BE2C (cell line): ENCODE results near the gene GRIK1.

Experiments used
- DNase-seq: peaks from one replicate; pipeline ENCODE4 v3.0.0-alpha.2; 2020
- H3K27me3 ChIP-seq: fragments of 250-450 bp; sonication (Bioruptor Pico); 2 replicates; pipeline ENCODE4 v1.5.1; 2020; ENCODE audit warnings: mild to moderate bottlenecking
- H3K36me3 ChIP-seq: fragments of 250-450 bp; sonication (Bioruptor Pico); 2 replicates; pipeline ENCODE4 v1.5.1; 2020; ENCODE audit warnings: mild to moderate bottlenecking
- H3K4me1 ChIP-seq: fragments of 250-450 bp; sonication (Bioruptor Pico); 2 replicates; pipeline ENCODE4 v1.5.1; 2020
- H3K4me3 ChIP-seq: 2 replicates; pipeline ENCODE4 v1.5.1; 2011; ENCODE audit warnings: low read depth, low read length
- H3K9me3 ChIP-seq: fragments of 250-450 bp; sonication (Bioruptor Pico); 2 replicates; pipeline ENCODE4 v1.5.1; 2020
- TF ChIP-seq, protein P1 (sequence below): IDR thresholded peaks from 2 replicates; pipeline ENCODE4 v1.5.1; 2012; ENCODE audit warnings: mild to moderate bottlenecking, low read depth, low read length

The GRIK1 gene

DNA sequence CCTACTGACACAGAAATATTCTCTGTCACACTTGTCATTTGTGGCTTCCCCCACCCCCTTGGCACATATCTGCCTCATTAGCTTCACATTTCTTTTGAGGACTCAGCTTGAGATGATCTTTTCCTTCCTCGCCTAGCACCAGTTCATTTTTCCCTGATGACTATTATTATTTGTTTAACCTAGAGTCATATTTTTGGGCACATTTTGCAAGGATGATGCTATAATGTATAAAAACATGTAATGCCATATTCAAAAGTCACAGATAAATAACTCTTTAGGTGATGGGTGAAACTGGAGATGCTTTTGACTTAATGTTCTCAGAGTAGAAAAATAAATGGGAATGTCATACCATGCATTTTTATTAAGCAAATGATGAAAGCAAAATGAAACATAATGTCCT lies 438.3 kb downstream of the GRIK1 start:
- Histone ChIP-seq H3K36me3 (no peaks in the 10 kb centered on the region), H3K4me3 (no peak overlapping the region), H3K27me3 (no peaks in the 10 kb centered on the region), H3K4me1 (no peaks in the 10 kb centered on the region), H3K9me3 (no peaks in the 10 kb centered on the region)
- DNase-seq = no peak
- TF ChIP-seq, protein P1, sequence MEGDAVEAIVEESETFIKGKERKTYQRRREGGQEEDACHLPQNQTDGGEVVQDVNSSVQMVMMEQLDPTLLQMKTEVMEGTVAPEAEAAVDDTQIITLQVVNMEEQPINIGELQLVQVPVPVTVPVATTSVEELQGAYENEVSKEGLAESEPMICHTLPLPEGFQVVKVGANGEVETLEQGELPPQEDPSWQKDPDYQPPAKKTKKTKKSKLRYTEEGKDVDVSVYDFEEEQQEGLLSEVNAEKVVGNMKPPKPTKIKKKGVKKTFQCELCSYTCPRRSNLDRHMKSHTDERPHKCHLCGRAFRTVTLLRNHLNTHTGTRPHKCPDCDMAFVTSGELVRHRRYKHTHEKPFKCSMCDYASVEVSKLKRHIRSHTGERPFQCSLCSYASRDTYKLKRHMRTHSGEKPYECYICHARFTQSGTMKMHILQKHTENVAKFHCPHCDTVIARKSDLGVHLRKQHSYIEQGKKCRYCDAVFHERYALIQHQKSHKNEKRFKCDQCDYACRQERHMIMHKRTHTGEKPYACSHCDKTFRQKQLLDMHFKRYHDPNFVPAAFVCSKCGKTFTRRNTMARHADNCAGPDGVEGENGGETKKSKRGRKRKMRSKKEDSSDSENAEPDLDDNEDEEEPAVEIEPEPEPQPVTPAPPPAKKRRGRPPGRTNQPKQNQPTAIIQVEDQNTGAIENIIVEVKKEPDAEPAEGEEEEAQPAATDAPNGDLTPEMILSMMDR = no peak

DNA sequence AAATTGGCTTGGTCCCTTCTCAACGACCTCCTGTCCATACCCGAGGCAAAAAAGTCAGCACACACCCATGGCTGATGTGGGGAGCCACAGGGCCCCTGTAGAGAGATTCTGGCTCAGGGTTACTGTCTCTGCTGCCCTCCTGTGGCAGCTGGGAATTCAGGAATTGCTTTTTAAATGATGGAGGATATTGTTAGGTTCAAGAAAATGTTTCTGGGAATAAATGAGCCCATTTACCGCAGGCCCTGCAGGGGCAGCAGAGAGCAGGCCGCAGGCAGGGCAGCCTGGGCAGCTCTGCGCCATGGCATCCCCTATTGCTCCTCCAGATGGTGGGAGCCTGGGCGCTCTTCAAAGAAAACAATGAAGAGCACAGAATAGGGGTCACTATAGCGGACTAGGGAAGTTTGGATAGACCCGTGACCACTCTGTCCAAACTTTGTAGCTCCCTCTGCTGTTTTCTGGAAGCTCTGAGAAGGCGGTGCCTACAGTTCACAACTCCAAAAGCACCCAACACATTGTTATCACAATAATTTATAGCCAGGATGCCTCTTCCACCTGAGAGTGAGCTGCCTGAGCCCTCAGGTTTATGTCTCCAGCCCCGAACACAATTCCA lies 440.0 kb downstream of the GRIK1 start:
- TF ChIP-seq, protein P1 = peak; percentile 76
- H3K36me3 ChIP-seq = no peaks in the 10 kb centered on the region
- peak; percentile 60 for DNase-seq
- no peaks in the 10 kb centered on the region for H3K4me1 ChIP-seq
- H3K27me3 ChIP-seq = no peaks in the 10 kb centered on the region
- H3K9me3 ChIP-seq = no peaks in the 10 kb centered on the region
- no peak overlapping the region for H3K4me3 ChIP-seq

DNA sequence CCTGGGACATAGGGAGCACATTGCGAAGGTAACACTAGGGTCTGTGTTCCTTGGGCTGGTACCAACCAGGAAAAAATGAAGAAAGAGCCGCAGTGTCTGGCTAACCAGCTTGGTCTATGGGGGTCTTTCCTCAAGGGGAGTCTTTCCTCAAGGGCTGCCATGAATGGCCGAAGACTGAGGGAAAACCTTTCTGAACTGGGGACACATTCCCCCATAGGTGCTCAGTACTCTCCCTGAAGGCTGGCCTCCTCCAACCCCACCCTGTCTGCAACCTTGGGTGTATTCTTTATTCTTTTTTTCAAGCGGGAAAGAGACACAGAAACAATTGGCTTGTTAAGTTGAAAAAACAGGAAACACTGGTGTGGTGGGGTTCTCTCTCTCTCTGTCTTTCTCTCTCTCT lies 440.6 kb downstream of the GRIK1 start:
- H3K36me3 ChIP-seq = no peaks in the 10 kb centered on the region

DNA sequence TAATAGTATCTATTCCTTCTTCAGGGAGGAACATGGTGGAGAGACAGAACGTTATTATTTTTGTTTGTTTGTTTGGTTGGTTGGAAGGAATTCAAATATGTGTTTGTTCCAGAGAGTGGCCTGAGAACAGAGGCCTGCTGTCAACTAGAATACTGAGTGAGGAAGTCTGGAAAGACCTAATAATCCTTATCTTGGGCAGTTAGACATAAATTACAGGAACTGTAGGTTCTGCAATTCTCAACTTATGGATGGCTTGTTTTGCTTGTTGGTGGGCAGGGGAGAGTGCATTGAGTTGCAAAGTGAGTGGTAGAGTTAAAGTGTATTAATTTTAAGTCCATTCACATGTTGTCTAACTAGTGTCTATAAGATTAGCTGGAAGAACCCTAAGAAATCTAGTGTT lies 443.5 kb downstream of the GRIK1 start:
- Histone ChIP-seq H3K36me3 (no peaks in the 10 kb centered on the region), H3K9me3 (no peaks in the 10 kb centered on the region), H3K4me3 (no peak overlapping the region), H3K4me1 (no peaks in the 10 kb centered on the region), H3K27me3 (no peaks in the 10 kb centered on the region)
- TF ChIP-seq, protein P1 = no peak
- DNase-seq = no peak

More for the DNA sequence above, 440.6 kb downstream of the GRIK1 start:
- no peaks in the 10 kb centered on the region for H3K9me3 ChIP-seq
- DNase-seq = no peak
- TF ChIP-seq, protein P1 = no peak
- no peaks in the 10 kb centered on the region for H3K27me3 ChIP-seq
- H3K4me1 ChIP-seq = no peaks in the 10 kb centered on the region
- H3K4me3 ChIP-seq = no peak overlapping the region

DNA sequence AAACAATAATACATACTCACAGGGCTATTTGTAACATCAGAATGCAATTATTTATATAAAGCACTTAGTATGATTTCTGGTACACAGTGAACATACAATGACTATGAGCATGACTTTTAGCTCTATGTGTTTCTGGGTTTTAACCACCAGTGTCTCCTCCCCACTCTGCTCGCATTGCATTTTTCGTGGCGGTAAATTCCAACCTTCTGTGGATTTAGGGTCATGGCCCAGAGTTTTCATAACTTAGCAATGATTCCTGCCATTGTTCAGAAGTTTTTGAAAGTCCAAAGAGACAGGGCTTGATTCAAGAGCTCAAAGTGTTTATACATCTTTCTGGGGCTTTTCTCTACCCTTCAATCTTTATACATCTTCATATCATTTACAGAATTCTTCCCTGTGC lies 449.8 kb downstream of the GRIK1 start:
- no peaks in the 10 kb centered on the region for H3K27me3 ChIP-seq
- DNase-seq = no peak
- TF ChIP-seq, protein P1 = no peak
- no peaks in the 10 kb centered on the region for H3K4me1 ChIP-seq
- no peaks in the 10 kb centered on the region for H3K36me3 ChIP-seq
- no peak overlapping the region for H3K4me3 ChIP-seq
- no peaks in the 10 kb centered on the region for H3K9me3 ChIP-seq

DNA sequence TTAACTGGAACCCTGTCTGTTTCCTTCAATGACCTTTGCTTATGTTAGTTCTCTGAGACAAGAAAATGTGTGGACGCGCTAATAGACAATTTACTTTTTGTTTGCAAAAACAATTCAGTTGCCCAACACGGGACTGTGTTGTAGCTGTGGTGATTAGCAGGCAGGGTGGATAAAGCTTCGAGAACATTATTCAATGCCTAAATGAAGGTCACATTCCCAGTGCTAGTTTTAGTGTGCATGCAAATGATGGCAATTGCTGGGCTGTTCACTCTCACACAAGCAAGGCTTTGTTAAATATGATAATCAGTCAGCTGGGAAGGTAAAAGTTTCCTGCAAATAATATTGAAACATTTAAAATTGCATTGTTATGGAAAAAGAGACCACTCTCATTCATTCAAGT lies 452.6 kb downstream of the GRIK1 start:
- H3K9me3 ChIP-seq = no peaks in the 10 kb centered on the region
- no peaks in the 10 kb centered on the region for H3K36me3 ChIP-seq
- H3K4me3 ChIP-seq = no peak overlapping the region
- no peaks in the 10 kb centered on the region for H3K27me3 ChIP-seq
- no peak for DNase-seq
- TF ChIP-seq, protein P1 = no peak
- no peaks in the 10 kb centered on the region for H3K4me1 ChIP-seq
